ENCODE data around the gene SYNCRIP.
"Not testable (repeated sequence)": the region's sequence is repeated elsewhere in the genome, so short reads cannot be mapped to it uniquely, and the experiment has no call there.

The SYNCRIP gene

GRCh38 chr6:85642774-85643536, at the start of gene SYNCRIP:
Gene SYNCRIP (minus strand): TSS chr6:85642886. CDS start chr6:85641439, 1,447 bp downstream.
- DNase-seq = peak; percentile 95 to 100 (median 99)
- intact Hi-C loops (cut with DNase I) = loop anchor here (1.0 to 2.0 kb wide), 2 partner anchors 35 to 50 kb away; partner anchors contain the start of gene SNX14

- intact Hi-C loops (cut with DNase I) = no loop called here
Observed at GRCh38 chr6:85691478-85691877, 48.8 kb upstream of the SYNCRIP start.

GRCh38 chr6:85690071-85690470, 47.4 kb upstream of the SYNCRIP start:
- intact Hi-C loops (cut with DNase I) = no loop called here
- DNase-seq = no peak

More at GRCh38 chr6:85691478-85691877, 48.8 kb upstream of the SYNCRIP start:
- no peak for DNase-seq

GRCh38 chr6:85685713-85686112, 43.0 kb upstream of the SYNCRIP start:
- DNase-seq = no peak
- intact Hi-C loops (cut with DNase I) = no loop called here

GRCh38 chr6:85684809-85685171, 42.1 kb upstream of the SYNCRIP start:
- intact Hi-C loops (cut with DNase I) = no loop called here
- no peak for DNase-seq

- DNase-seq = no peak
- intact Hi-C loops (cut with DNase I) = no loop called here
Observed at GRCh38 chr6:85684133-85684808, 41.6 kb upstream of the SYNCRIP start.

- intact Hi-C loops (cut with DNase I); DNase-seq: not testable (repeated sequence)
Observed at GRCh38 chr6:85681899-85682298, 39.2 kb upstream of the SYNCRIP start.

GRCh38 chr6:85680388-85680787, 37.7 kb upstream of the SYNCRIP start:
- intact Hi-C loops (cut with DNase I) = no loop called here
- DNase-seq = no peak

- intact Hi-C loops (cut with DNase I) = no loop called here
- no peak for DNase-seq
Observed at GRCh38 chr6:85679445-85680123, 36.9 kb upstream of the SYNCRIP start.

GRCh38 chr6:85678602-85679444, 36.1 kb upstream of the SYNCRIP start:
- intact Hi-C loops (cut with DNase I) = loop anchor here (1.0 kb wide), 1 partner anchor 36 kb away; no protein-coding TSS in a partner anchor
- DNase-seq = peak; percentile 95 to 99 (median 98)

- intact Hi-C loops (cut with DNase I) = loop anchor here (1.0 kb wide), 1 partner anchor 35 kb away; no protein-coding TSS in a partner anchor
- DNase-seq = peak in 2 of 42 donors; percentile 6 to 10
Observed at GRCh38 chr6:85678026-85678601, 35.4 kb upstream of the SYNCRIP start.

- DNase-seq = peak in 10 of 42 donors; percentile 7 to 43 (median 20)
- intact Hi-C loops (cut with DNase I) = no loop called here
Observed at GRCh38 chr6:85677234-85677956, 34.7 kb upstream of the SYNCRIP start.

GRCh38 chr6:85676086-85676729, 33.5 kb upstream of the SYNCRIP start:
- no peak for DNase-seq
- intact Hi-C loops (cut with DNase I) = no loop called here

- intact Hi-C loops (cut with DNase I) = no loop called here
- DNase-seq = no peak
Observed at GRCh38 chr6:85675030-85675819, 32.5 kb upstream of the SYNCRIP start.

GRCh38 chr6:85674604-85675003, 31.9 kb upstream of the SYNCRIP start:
- intact Hi-C loops (cut with DNase I) = no loop called here
- DNase-seq = no peak

All from head of caudate nucleus (tissue), 42 donors.